GM12878 (cell line): ENCODE measurements around the gene EIF4B. TPM values are rescaled to one million over a fixed set of nuclear protein-coding genes. Genes with fewer than 3 reads are reported as not detected.

Experiments
- ATAC-seq: fragments of 200-7000 bp; cut with Tn5 transposase; 3 replicates; pipeline ENCODE4 v1.9.1; 2020; ENCODE audit warnings: mild to moderate bottlenecking, moderate library complexity
- BruUV-seq: library from RNA; stranded (reverse); fragments of 400-500 nt; replicated peaks from 2 replicates; lab custom pipeline; 2021; lab: Mats Ljungman, UMichigan
- CTCF ChIA-PET: fragments of 300-600 bp; sonication (Branson Sonifier 250); formaldehyde crosslinking; extraction: SDS; loops from one replicate; lab custom pipeline; 2021; ENCODE audit warnings: inconsistent platforms; lab: Yijun Ruan, JAX
- POLR2A ChIA-PET: fragments of 350-600 bp; formaldehyde crosslinking; extraction: SDS; loops from one replicate; lab custom pipeline; 2021; ENCODE audit warnings: inconsistent platforms; lab: Charles Lee
- RAD21 ChIA-PET: fragments of 300-600 bp; sonication (Branson Sonifier 250); formaldehyde crosslinking; loops from one replicate; lab custom pipeline; 2023; ENCODE audit warnings: antibody characterized with exemption; ENCODE audit not compliant: unreplicated experiment; lab: Charles Lee
- SMC1A ChIA-PET: fragments of 300-600 bp; sonication (Branson Sonifier 250); formaldehyde crosslinking; loops from one replicate; lab custom pipeline; 2023; ENCODE audit not compliant: unreplicated experiment, uncharacterized antibody; lab: Charles Lee
- DNase-seq: peaks from one replicate; pipeline ENCODE4 v3.0.0-alpha.2; 2011; ENCODE audit warnings: low read depth, low spot score
- FAIRE-seq: peaks from 3 replicates; lab custom pipeline; 2011; peaks lifted over from hg19 to GRCh38; lab: Jason Lieb, UNC
- H2AFZ ChIP-seq: 2 replicates; pipeline ENCODE4 v1.6.0; 2011; ENCODE audit warnings: low read depth, low read length, control low read depth; ENCODE audit not compliant: control insufficient read depth
- H3K27ac ChIP-seq: 2 replicates; pipeline ENCODE4 v1.5.1; 2011; ENCODE audit warnings: control low read depth; ENCODE audit not compliant: control insufficient read depth, insufficient read depth
- H3K27me3 ChIP-seq, 2 experiments: replicated peaks in 1 of 2; 2 replicates each; pipeline versions ENCODE4 v1.6.0 to v1.6.1; 2011; ENCODE audit warnings: low read length in 1 of 2; ENCODE audit not compliant: control insufficient read depth in 2 of 2, insufficient read depth in 2 of 2
- H3K36me3 ChIP-seq, 2 experiments: 2 replicates each; pipeline ENCODE4 v1.5.1; 2011; ENCODE audit warnings: low read length in 1 of 2; ENCODE audit not compliant: control insufficient read depth in 2 of 2, insufficient read depth in 2 of 2
- H3K4me1 ChIP-seq: 2 replicates; pipeline ENCODE4 v1.6.1; 2011; ENCODE audit warnings: mild to moderate bottlenecking, low read length, moderate library complexity, mixed read lengths; ENCODE audit not compliant: control insufficient read depth, insufficient read depth
- H3K4me2 ChIP-seq: 2 replicates; pipeline ENCODE4 v1.6.0; 2011; ENCODE audit warnings: control low read depth; ENCODE audit not compliant: control insufficient read depth, insufficient read depth
- H3K4me3 ChIP-seq: fragments of 200-600 bp; sonication (generic); 2 replicates; pipeline ENCODE4 v1.5.1; 2016
- H3K79me2 ChIP-seq: 2 replicates; pipeline ENCODE4 v1.6.0; 2011; ENCODE audit warnings: low read length; ENCODE audit not compliant: control insufficient read depth, insufficient read depth
- H3K9ac ChIP-seq: 2 replicates; pipeline ENCODE4 v1.8.0; 2011; ENCODE audit warnings: low read length, control low read depth, mixed read lengths; ENCODE audit not compliant: control insufficient read depth, insufficient read depth
- H3K9me3 ChIP-seq: replicated peaks from 3 replicates; pipeline ENCODE4 v1.5.1; 2011; ENCODE audit warnings: mild to moderate bottlenecking, low read length; ENCODE audit not compliant: control insufficient read depth, insufficient read depth
- H4K20me1 ChIP-seq: 2 replicates; pipeline ENCODE4 v1.6.0; 2011; ENCODE audit not compliant: control insufficient read depth, insufficient read depth
- BHLHE40 ChIP-seq, 2 experiments: fragments of 450-650 bp in 1 of 2; IDR thresholded peaks; 2 replicates each; pipeline ENCODE4 v1.6.1; 2011 to 2017; ENCODE audit warnings: low read depth in 2 of 2, borderline replicate concordance in 1 of 2, improper control_type of control experiment in 1 of 2, low read length in 1 of 2, mild to moderate bottlenecking in 1 of 2
- IKZF1 ChIP-seq: fragments of 450-650 bp; conservative IDR thresholded peaks from 2 replicates; pipeline ENCODE4 v1.6.1; 2017; ENCODE audit warnings: antibody characterized with exemption, mild to moderate bottlenecking
- IKZF2 ChIP-seq, 2 experiments: fragments of 450-650 bp; IDR thresholded peaks; 2 replicates each; pipeline ENCODE4 v1.6.1; 2017; ENCODE audit warnings: mild to moderate bottlenecking in 2 of 2, moderate library complexity in 2 of 2
- MTA2 ChIP-seq: fragments of 450-650 bp; IDR thresholded peaks from 2 replicates; pipeline ENCODE4 v1.6.1; 2016; ENCODE audit warnings: low read depth, mild to moderate bottlenecking, moderate library complexity
- NR2F1 ChIP-seq: fragments of 450-650 bp; conservative IDR thresholded peaks from 2 replicates; pipeline ENCODE4 v1.6.1; 2017; ENCODE audit warnings: mild to moderate bottlenecking
- PAX5 ChIP-seq: IDR thresholded peaks from 2 replicates; pipeline ENCODE4 v1.6.1; 2011; ENCODE audit warnings: low read depth, low read length, borderline replicate concordance
- POLR2A ChIP-seq: IDR thresholded peaks from 2 replicates; pipeline ENCODE4 v1.6.1; 2011; ENCODE audit warnings: low read depth, mild to moderate bottlenecking, low read length
- RAD21 ChIP-seq: IDR thresholded peaks from 2 replicates; pipeline ENCODE4 v1.6.1; 2011; ENCODE audit warnings: mild to moderate bottlenecking, low read depth, low read length, moderate library complexity; ENCODE audit not compliant: insufficient read depth
- RUNX3 ChIP-seq: IDR thresholded peaks from 2 replicates; pipeline ENCODE4 v1.6.1; 2012; ENCODE audit warnings: low read length, inconsistent platforms
- SIX5 ChIP-seq: IDR thresholded peaks from 2 replicates; pipeline ENCODE4 v1.6.1; 2011; ENCODE audit warnings: mild to moderate bottlenecking, low read depth, low read length, moderate library complexity; ENCODE audit not compliant: severe bottlenecking
- SRF ChIP-seq, 2 experiments: IDR thresholded peaks; 2 replicates each; pipeline ENCODE4 v1.6.1; 2011; ENCODE audit warnings: low read depth in 2 of 2, low read length in 2 of 2, mild to moderate bottlenecking in 1 of 2, moderate library complexity in 1 of 2
- WGBS: methylation state at CpG from one replicate; pipeline ENCODE4 v1.1.6; 2016; ENCODE audit warnings: low lambda C conversion rate; ENCODE audit not compliant: insufficient replicate concordance, insufficient coverage; ENCODE audit errors: missing lambda C conversion rate; 5-methylcytosine and 5-hydroxymethylcytosine counted together
- in situ Hi-C: fragments of 300-500 bp; cut with MboI; formaldehyde crosslinking; loops from 9 replicates; pipeline ENCODE4 v1.14.3; 2018; ENCODE audit warnings: mixed read lengths
- intact Hi-C: fragments of 100-400 bp; cut with micrococcal nuclease; formaldehyde crosslinking; loops from one replicate; pipeline ENCODE4 v1.14.2; 2022; ENCODE audit not compliant: unreplicated experiment
- polyA plus RNA-seq, 11 experiments: library from polyadenylated mRNA; depleted of rRNA in 4 of 11; unstranded in 6 of 11; stranded (reverse) in 5 of 11; fragments of >200 nt; fragmentation: Nextera tagmentation in 4 of 11; fragmentation: Illumina TruSeq in 1 of 11; extraction: Ambion mirVana in 4 of 11; extraction: Trizol in 1 of 11; gene quantifications; 1 replicate in 1 of 11; 2 replicates in 10 of 11; pipeline versions ENCODE4 v1.2.1 to v1.2.3, GENCODE V29; 2011 to 2016; ENCODE audit warnings: inconsistent platforms in 2 of 11, missing spikeins in 2 of 11, low read depth in 1 of 11
- total RNA-seq, 4 experiments: library from RNA; depleted of rRNA in 3 of 4; stranded (reverse); fragments of >200 nt in 3 of 4; fragmentation: Illumina TruSeq in 1 of 4; extraction: Trizol in 1 of 4; gene quantifications; 2 replicates each; pipeline versions ENCODE4 v1.2.1 to v1.2.3, GENCODE V29; 2013 to 2021

The EIF4B gene
- total and polyA plus RNA-seq, 10 of the 15 experiments (the other 5 are each of a cell fraction or from before 2014, with no cell fraction given), result 123 to 752 (median 431) TPM

DNA sequence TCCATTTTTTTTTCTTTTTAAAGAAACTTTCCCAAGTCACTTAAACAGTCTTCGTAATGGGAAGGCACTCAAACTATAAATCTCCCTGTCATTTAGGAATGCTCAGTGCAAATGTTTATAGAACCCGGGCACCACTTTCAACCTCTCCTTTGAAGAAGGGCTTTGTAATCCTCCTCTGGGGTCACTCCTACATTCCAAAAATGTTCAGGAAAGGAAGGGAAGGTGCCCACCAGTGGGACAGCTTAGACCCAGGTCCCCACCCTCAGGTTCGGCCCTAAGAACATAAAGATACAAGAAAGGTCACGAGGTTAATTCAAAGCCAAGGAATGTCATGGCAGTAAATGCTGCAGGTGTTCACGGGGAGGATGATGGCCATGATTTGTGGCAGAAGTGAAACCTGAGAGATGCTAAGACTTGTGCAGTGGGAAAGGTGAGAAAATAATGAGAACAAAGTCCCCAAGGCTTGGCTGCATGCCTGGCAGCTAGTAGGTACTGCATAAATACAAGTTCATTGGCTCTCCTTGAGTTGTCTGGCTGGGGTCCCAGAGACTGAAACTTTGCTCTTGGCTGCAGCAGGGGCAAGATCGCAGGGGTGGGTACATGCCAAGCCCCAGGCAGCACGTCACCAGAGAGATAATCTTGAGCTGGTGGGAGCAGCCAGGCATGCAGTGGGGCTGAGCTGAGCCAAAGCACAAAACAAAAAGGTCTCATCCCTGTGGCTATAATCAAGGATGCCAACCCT is 36.3 kb upstream of the EIF4B start:
- WGBS, result 35% methylated on average over 7 of the region's 7 CpGs
- ATAC-seq, result peak; percentile 71
- in situ Hi-C loops (no loop called here), intact Hi-C loops (no loop called here)
- H3K27me3 ChIP-seq, result no peaks in the 10 kb centered on the region; a peak in 1 of 4 replicates
- H3K79me2 ChIP-seq, result no peaks in the 10 kb centered on the region
- H3K4me1 ChIP-seq, result peaks cover 10% of the 10 kb centered on the region
- ChIA-PET RAD21 (interaction anchor here (1.4 to 3.4 kb wide), 2 partner anchors 11 to 85 kb away, joined by 5 to 12 read pairs; no protein-coding TSS in a partner anchor), CTCF (interaction anchor here (0.6 to 2.9 kb wide), 5 partner anchors 10 to 99 kb away, joined by 4 to 19 read pairs (median 5); no protein-coding TSS in a partner anchor), POLR2A (no interaction called here), SMC1A (interaction anchor here (0.7 to 1.5 kb wide), 2 partner anchors 85 to 99 kb away, joined by 3 to 4 read pairs; no protein-coding TSS in a partner anchor)
- no peaks in the 10 kb centered on the region for H3K9me3 ChIP-seq
- no peak overlapping the region for H3K27ac ChIP-seq
- DNase-seq, result peak; percentile 39
- no peaks in the 10 kb centered on the region for H4K20me1 ChIP-seq
- H3K4me2 ChIP-seq, result no peak overlapping the region
- no peak overlapping the region for H3K4me3 ChIP-seq
- BruUV-seq, result no TSS peak
- H3K9ac ChIP-seq, result no peak overlapping the region
- FAIRE-seq, result no peak
- TF ChIP-seq RUNX3 (no peak), IKZF2 (IDR thresholded peaks at IDR 0.05) (peak in 1 of 2 experiments; percentile 60; a peak in 1 of 4 replicates), PAX5 (no peak), NR2F1 (0 out of 2 replicates have a peak, but pooled peaks have one; percentile 19), MTA2 (peak; percentile 47; the same call in 1 of the 2 replicates), POLR2A (no peak), BHLHE40 (IDR thresholded peaks at IDR 0.05; ENCODE audit: borderline replicate concordance in 1 of 2, low read depth in 2 of 2, low read length in 1 of 2) (peak in 1 of 2 experiments; percentile 56; a peak in 1 of 4 replicates), SRF (IDR thresholded peaks at IDR 0.05; ENCODE audit: low read depth in 2 of 2, low read length in 2 of 2) (no peak), SIX5 (no peak), RAD21 (no peak), IKZF1 (peak; percentile 48)
- H2AFZ ChIP-seq, result no peak overlapping the region
- H3K36me3 ChIP-seq, result no peaks in the 10 kb centered on the region
